PC-3 (cell line): ENCODE results near the gene PI4KA. TPM values are rescaled to one million over a fixed set of nuclear protein-coding genes. Genes with fewer than 3 reads are reported as not detected.

Source experiments
- ATAC-seq: fragments of 200-7000 bp; cut with Tn5 transposase; 2 replicates; pipeline ENCODE4 v1.9.1; 2020; ENCODE audit warnings: mild to moderate bottlenecking, moderate library complexity
- BruUV-seq: library from RNA; stranded (reverse); fragments of 400-500 nt; replicated peaks from 2 replicates; lab custom pipeline; 2021; lab: Mats Ljungman, UMichigan
- CTCF ChIA-PET: fragments of 300-600 bp; sonication (Branson Sonifier 250); formaldehyde crosslinking; loops from one replicate; lab custom pipeline; 2022; ENCODE audit warnings: antibody characterized with exemption; lab: Charles Lee
- POLR2A ChIA-PET: fragments of 300-600 bp; sonication (Branson Sonifier 250); formaldehyde crosslinking; loops from one replicate; lab custom pipeline; 2022; ENCODE audit warnings: antibody characterized with exemption; ENCODE audit not compliant: unreplicated experiment; lab: Charles Lee
- DNase-seq: peaks from one replicate; pipeline ENCODE4 v3.0.0-alpha.2; 2015
- H2AFZ ChIP-seq: fragments of 300-600 bp; sonication (generic); 2 replicates; pipeline ENCODE4 v1.6.0; 2016; ENCODE audit warnings: antibody characterized with exemption, low read length
- H3F3A ChIP-seq: fragments of 300-600 bp; sonication (generic); one replicate; pipeline ENCODE4 v1.6.0; 2017; ENCODE audit warnings: antibody characterized with exemption, low read length, control low read depth, mild to moderate bottlenecking; ENCODE audit not compliant: unreplicated experiment
- H3K27ac ChIP-seq: fragments of 300-600 bp; sonication (generic); 2 replicates; pipeline ENCODE4 v1.5.1; 2016; ENCODE audit warnings: mild to moderate bottlenecking, low read length
- H3K27me3 ChIP-seq: fragments of 300-600 bp; sonication (generic); 2 replicates; pipeline ENCODE4 v1.6.1; 2016; ENCODE audit warnings: low read length, mixed read lengths
- H3K36me3 ChIP-seq: fragments of 300-600 bp; sonication (generic); 2 replicates; pipeline ENCODE4 v1.6.1; 2016; ENCODE audit warnings: low read depth, mixed run types, low read length, mixed read lengths
- H3K4me1 ChIP-seq: fragments of 300-600 bp; sonication (generic); 2 replicates; pipeline ENCODE4 v1.5.1; 2016; ENCODE audit warnings: low read length; ENCODE audit not compliant: insufficient read depth
- H3K4me2 ChIP-seq: fragments of 300-600 bp; sonication (generic); 2 replicates; pipeline ENCODE4 v1.6.0; 2016; ENCODE audit warnings: low read length
- H3K4me3 ChIP-seq: fragments of 300-600 bp; sonication (generic); 2 replicates; pipeline ENCODE4 v1.5.1; 2016; ENCODE audit warnings: mild to moderate bottlenecking, low read length, mixed read lengths
- H3K79me2 ChIP-seq: fragments of 300-600 bp; sonication (generic); 2 replicates; pipeline ENCODE4 v1.6.1; 2017; ENCODE audit warnings: low read length, mixed read lengths
- H3K9ac ChIP-seq: fragments of 300-600 bp; sonication (generic); 2 replicates; pipeline ENCODE4 v1.6.0; 2016; ENCODE audit warnings: mild to moderate bottlenecking, low read length
- H3K9me2 ChIP-seq: fragments of 300-600 bp; sonication (generic); replicated peaks from 2 replicates; pipeline ENCODE4 v1.6.1; 2016; ENCODE audit warnings: mixed run types, low read length, mixed read lengths
- H3K9me3 ChIP-seq: fragments of 300-600 bp; sonication (generic); 2 replicates; pipeline ENCODE4 v1.6.1; 2016; ENCODE audit warnings: low read length, mixed read lengths
- H4K20me1 ChIP-seq: fragments of 300-600 bp; sonication (generic); 2 replicates; pipeline ENCODE4 v1.6.1; 2016; ENCODE audit warnings: low read length, mixed read lengths
- EZH2 ChIP-seq: fragments of 300-600 bp; sonication (generic); IDR thresholded peaks from one replicate; pipeline ENCODE4 v1.6.1; 2017; ENCODE audit warnings: antibody characterized with exemption, mild to moderate bottlenecking, low read length; ENCODE audit not compliant: unreplicated experiment
- EZH2phosphoT487 ChIP-seq: fragments of 300-600 bp; sonication (generic); IDR thresholded peaks from 2 replicates; pipeline ENCODE4 v1.6.1; 2018; ENCODE audit warnings: mild to moderate bottlenecking, antibody characterized with exemption, low read length, borderline replicate concordance
- intact Hi-C: fragments of 100-400 bp; cut with micrococcal nuclease; formaldehyde crosslinking; loops from 2 replicates; pipeline ENCODE4 v1.9.0; 2023
- total RNA-seq: library from RNA; depleted of rRNA; stranded (reverse); fragments of >200 nt; gene quantifications from 2 replicates; pipeline ENCODE4 v1.2.3, GENCODE V29; 2014
- TF ChIP-seq, protein P1 (sequence below): fragments of 300-600 bp; sonication (generic); conservative IDR thresholded peaks from 2 replicates; pipeline ENCODE4 v1.5.1; 2017; ENCODE audit warnings: antibody characterized with exemption, low read depth, mild to moderate bottlenecking, low read length

The PI4KA gene
- total RNA-seq, 1 experiment from 2014 or later, result 39.7 TPM

- ATAC-seq, result peak; percentile 88
- H3K36me3 ChIP-seq, result no peaks in the 10 kb centered on the region; the same call in 1 of the 2 replicates
- BruUV-seq, result no TSS peak
- no peaks in the 10 kb centered on the region for H3K9me3 ChIP-seq
- H3K9ac ChIP-seq, result no peak overlapping the region
- no peaks in the 10 kb centered on the region for H3K9me2 ChIP-seq
- TF ChIP-seq EZH2phosphoT487 (no peak), EZH2 (no peak)
- TF ChIP-seq, protein P1, sequence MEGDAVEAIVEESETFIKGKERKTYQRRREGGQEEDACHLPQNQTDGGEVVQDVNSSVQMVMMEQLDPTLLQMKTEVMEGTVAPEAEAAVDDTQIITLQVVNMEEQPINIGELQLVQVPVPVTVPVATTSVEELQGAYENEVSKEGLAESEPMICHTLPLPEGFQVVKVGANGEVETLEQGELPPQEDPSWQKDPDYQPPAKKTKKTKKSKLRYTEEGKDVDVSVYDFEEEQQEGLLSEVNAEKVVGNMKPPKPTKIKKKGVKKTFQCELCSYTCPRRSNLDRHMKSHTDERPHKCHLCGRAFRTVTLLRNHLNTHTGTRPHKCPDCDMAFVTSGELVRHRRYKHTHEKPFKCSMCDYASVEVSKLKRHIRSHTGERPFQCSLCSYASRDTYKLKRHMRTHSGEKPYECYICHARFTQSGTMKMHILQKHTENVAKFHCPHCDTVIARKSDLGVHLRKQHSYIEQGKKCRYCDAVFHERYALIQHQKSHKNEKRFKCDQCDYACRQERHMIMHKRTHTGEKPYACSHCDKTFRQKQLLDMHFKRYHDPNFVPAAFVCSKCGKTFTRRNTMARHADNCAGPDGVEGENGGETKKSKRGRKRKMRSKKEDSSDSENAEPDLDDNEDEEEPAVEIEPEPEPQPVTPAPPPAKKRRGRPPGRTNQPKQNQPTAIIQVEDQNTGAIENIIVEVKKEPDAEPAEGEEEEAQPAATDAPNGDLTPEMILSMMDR, result no peak
- peaks cover 14% of the 10 kb centered on the region; the same call in 1 of the 2 replicates for H3K4me1 ChIP-seq
- no peak overlapping the region for H3K4me3 ChIP-seq
- no peak overlapping the region for H2AFZ ChIP-seq
- no peaks in the 10 kb centered on the region for H3K27me3 ChIP-seq
- intact Hi-C loops, result no loop called here
- ChIA-PET POLR2A (no interaction called here), CTCF (no interaction called here)
- peak; percentile 60 for DNase-seq
- H3K4me2 ChIP-seq, result peak overlapping the region; percentile 19; the same call in 1 of the 2 replicates
- no peaks in the 10 kb centered on the region for H4K20me1 ChIP-seq
- no peaks in the 10 kb centered on the region for H3F3A ChIP-seq
- no peak overlapping the region for H3K27ac ChIP-seq
- H3K79me2 ChIP-seq, result no peaks in the 10 kb centered on the region
Measured at GRCh38 chr22:20725987-20726558, 132.5 kb downstream of the PI4KA start.

DNA sequence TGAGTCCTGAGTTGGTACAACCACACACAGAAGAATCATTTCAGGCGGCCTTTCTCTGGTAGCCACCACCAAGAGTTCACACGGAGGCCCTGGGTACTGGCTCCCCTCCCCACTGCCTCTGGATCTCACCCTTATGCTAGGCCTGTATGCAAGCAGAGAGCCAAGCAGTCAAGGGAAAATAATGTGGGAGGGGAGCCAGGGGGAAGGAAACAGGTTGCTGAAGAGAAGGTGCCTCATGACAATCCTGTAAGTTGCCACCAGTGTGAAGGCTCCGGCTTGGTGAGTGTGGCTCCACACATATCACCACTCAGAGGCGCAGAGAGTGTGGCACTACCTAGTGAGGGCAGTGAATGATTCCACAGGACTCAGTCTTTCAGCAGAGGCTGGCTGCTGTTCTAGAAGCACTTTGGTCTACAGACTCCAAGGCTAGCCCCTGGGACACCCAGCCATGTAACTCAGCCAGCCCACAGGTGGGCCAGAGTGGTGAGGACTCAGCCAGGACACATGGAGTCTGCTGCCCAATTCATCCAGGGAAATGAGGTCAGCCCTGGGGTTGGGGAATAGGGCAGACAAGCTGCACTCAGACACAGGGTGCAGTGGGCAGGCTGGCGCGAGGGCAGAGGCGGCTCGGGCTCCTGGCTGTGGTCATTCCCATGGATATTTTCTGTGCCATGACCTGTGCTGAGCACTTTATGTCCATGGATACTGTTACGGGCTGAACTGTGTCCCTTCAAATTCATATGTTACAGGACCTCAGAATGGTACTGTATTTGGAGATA lies 133.7 kb downstream of the PI4KA start:
- DNase-seq (no peak), ATAC-seq (no peak)
- intact Hi-C loops, result no loop called here
- POLR2A ChIA-PET, result no interaction called here
- H3K4me2 ChIP-seq, result no peak overlapping the region
- no peak for TF ChIP-seq EZH2
- TF ChIP-seq, protein P1, result no peak
- TF ChIP-seq EZH2phosphoT487, result no peak
- H3K9ac ChIP-seq, result no peak overlapping the region
- no peaks in the 10 kb centered on the region for H3K27me3 ChIP-seq
- no peaks in the 10 kb centered on the region; the same call in 1 of the 2 replicates for H3K36me3 ChIP-seq
- no peaks in the 10 kb centered on the region for H4K20me1 ChIP-seq
- H3K9me2 ChIP-seq, result no peaks in the 10 kb centered on the region
- H2AFZ ChIP-seq, result no peak overlapping the region
- no peaks in the 10 kb centered on the region for H3K79me2 ChIP-seq
- CTCF ChIA-PET, result no interaction called here
- no TSS peak for BruUV-seq
- no peaks in the 10 kb centered on the region for H3F3A ChIP-seq
- H3K27ac ChIP-seq, result no peak overlapping the region
- peaks cover 14% of the 10 kb centered on the region; the same call in 1 of the 2 replicates for H3K4me1 ChIP-seq
- H3K9me3 ChIP-seq, result no peaks in the 10 kb centered on the region
- H3K4me3 ChIP-seq, result no peak overlapping the region
